ENCODE results near the gene ITSN1.

Gene ITSN1

GRCh38 chr21:33849834-33850233 lies 207.5 kb downstream of the ITSN1 start:
- no peak for TF ChIP-seq CTCF (conservative IDR thresholded peaks at IDR 0.05; ENCODE audit: low read depth, low read length)
- no peak overlapping the region for H3K4me3 ChIP-seq (ENCODE audit: low read length)
- no peak for DNase-seq (ENCODE audit: low read depth)

- H3K4me3 ChIP-seq (ENCODE audit: low read length) = no peak overlapping the region
- no peak for DNase-seq (ENCODE audit: low read depth)
- TF ChIP-seq CTCF (conservative IDR thresholded peaks at IDR 0.05; ENCODE audit: low read depth, low read length) = no peak
Measured at GRCh38 chr21:33850401-33850800, 208.1 kb downstream of the ITSN1 start.

- H3K4me3 ChIP-seq (ENCODE audit: low read length) = no peak overlapping the region
- no peak for TF ChIP-seq CTCF (conservative IDR thresholded peaks at IDR 0.05; ENCODE audit: low read depth, low read length)
- no peak for DNase-seq (ENCODE audit: low read depth)
Measured at GRCh38 chr21:33850985-33851384, 208.7 kb downstream of the ITSN1 start.

GRCh38 chr21:33852485-33852884 lies 210.2 kb downstream of the ITSN1 start:
- no peak for TF ChIP-seq CTCF (conservative IDR thresholded peaks at IDR 0.05; ENCODE audit: low read depth, low read length)
- DNase-seq (ENCODE audit: low read depth) = no peak
- H3K4me3 ChIP-seq (ENCODE audit: low read length) = no peak overlapping the region

- TF ChIP-seq CTCF (conservative IDR thresholded peaks at IDR 0.05; ENCODE audit: low read depth, low read length) = no peak
- no peak for DNase-seq (ENCODE audit: low read depth)
Measured at GRCh38 chr21:33854604-33855003, 212.3 kb downstream of the ITSN1 start.

GRCh38 chr21:33855190-33855589 lies 212.9 kb downstream of the ITSN1 start:
- peak; percentile 41 for TF ChIP-seq CTCF (conservative IDR thresholded peaks at IDR 0.05; ENCODE audit: low read depth, low read length)
- H3K4me3 ChIP-seq (ENCODE audit: low read length) = no peak overlapping the region
- DNase-seq (ENCODE audit: low read depth) = no peak

More at GRCh38 chr21:33854604-33855003, 212.3 kb downstream of the ITSN1 start:
- no peak overlapping the region for H3K4me3 ChIP-seq (ENCODE audit: low read length)

- H3K4me3 ChIP-seq (ENCODE audit: low read length) = no peak overlapping the region
- TF ChIP-seq CTCF (conservative IDR thresholded peaks at IDR 0.05; ENCODE audit: low read depth, low read length) = no peak
- no peak for DNase-seq (ENCODE audit: low read depth)
Measured at GRCh38 chr21:33856893-33857527, 214.7 kb downstream of the ITSN1 start.

All from retinal pigment epithelial cell (primary cell).